RWPE2 (cell line): ENCODE measurements around the gene CDX2.
A peak's percentile ranks its signal among the peaks of the same experiment; 100 is the strongest.

Experiments used
- ATAC-seq: fragments of 200-7000 bp; cut with Tn5 transposase; 3 replicates; pipeline ENCODE4 v1.9.1; 2021; ENCODE audit warnings: low read depth
- DNase-seq: peaks from one replicate; pipeline ENCODE4 v3.0.0-alpha.2; 2020; ENCODE audit warnings: low spot score
- H3K27ac ChIP-seq: fragments of 450-650 bp; 2 replicates; pipeline ENCODE4 v1.5.1; 2017; ENCODE audit warnings: mild to moderate bottlenecking; ENCODE audit not compliant: poor library complexity, severe bottlenecking
- H3K27me3 ChIP-seq: fragments of 250-450 bp; sonication (Bioruptor Pico); 2 replicates; pipeline ENCODE4 v1.5.1; 2021; ENCODE audit warnings: mild to moderate bottlenecking, moderate library complexity; ENCODE audit not compliant: insufficient read depth, poor library complexity, severe bottlenecking
- H3K36me3 ChIP-seq: fragments of 250-450 bp; sonication (Bioruptor Pico); 2 replicates; pipeline ENCODE4 v1.5.1; 2020; ENCODE audit warnings: low read depth, mild to moderate bottlenecking, moderate library complexity
- H3K4me1 ChIP-seq: fragments of 250-450 bp; sonication (Bioruptor Pico); 2 replicates; pipeline ENCODE4 v1.5.1; 2021; ENCODE audit warnings: mild to moderate bottlenecking, moderate library complexity; ENCODE audit not compliant: insufficient read depth, poor library complexity, severe bottlenecking
- H3K4me3 ChIP-seq: fragments of 250-450 bp; sonication (Bioruptor Pico); 2 replicates; pipeline ENCODE4 v1.5.1; 2021; ENCODE audit warnings: mild to moderate bottlenecking, moderate library complexity; ENCODE audit not compliant: severe bottlenecking
- H3K9me3 ChIP-seq: fragments of 250-450 bp; sonication (Bioruptor Pico); 2 replicates; pipeline ENCODE4 v1.5.1; 2021; ENCODE audit warnings: mild to moderate bottlenecking, moderate library complexity; ENCODE audit not compliant: severe bottlenecking
- TF ChIP-seq, protein P1 (sequence below): fragments of 450-650 bp; IDR thresholded peaks from one replicate; pipeline ENCODE4 v1.5.1; 2017; ENCODE audit warnings: mild to moderate bottlenecking, moderate library complexity; ENCODE audit not compliant: poor library complexity, severe bottlenecking

The CDX2 gene

DNA sequence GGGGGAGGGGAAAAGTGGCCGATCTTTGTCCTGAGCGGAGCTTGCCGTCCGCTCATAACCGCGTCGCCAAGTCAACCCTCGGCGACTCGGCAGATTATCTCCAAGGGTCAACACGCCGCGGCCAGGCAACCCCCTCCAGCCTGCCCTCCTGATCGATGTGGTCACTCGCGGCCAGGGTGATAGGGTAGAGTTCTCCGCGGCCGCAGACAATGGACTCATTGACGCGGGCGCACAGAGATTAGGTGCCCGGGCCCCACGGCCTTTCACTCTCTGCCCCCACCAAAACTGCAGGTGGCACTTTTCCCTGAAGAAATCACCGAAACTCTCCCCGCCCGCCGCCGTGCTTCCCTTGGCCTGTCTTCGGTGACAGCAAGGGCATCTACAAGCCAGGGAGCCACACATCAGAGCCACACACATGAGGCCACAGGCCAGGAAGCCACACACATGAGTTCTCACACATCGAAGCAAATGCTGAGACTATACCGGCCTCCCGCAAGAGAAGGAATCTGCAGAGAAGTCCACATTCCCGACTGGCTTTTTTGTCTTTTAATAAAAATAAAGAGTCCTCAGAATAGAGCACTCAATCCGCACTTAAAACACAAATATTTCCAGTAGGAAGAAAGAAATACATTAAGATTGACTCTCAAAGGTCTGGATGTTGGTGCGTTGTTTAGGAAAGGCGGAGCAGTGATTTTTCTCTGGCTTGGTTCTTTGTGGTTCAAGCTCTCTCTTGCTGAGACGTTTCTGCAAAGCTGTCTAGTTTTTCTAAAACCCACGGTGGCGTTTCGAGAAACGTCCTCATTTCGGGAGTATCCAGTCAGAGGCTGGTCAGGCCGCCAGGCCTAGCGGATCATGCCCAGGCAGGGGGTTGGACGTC lies 50.8 kb downstream of the CDX2 start:
- no peaks in the 10 kb centered on the region for H3K36me3 ChIP-seq
- H3K27me3 ChIP-seq: peaks cover 69% of the 10 kb centered on the region
- no peak overlapping the region for H3K27ac ChIP-seq
- DNase-seq (no peak), ATAC-seq (no peak)
- TF ChIP-seq, protein P1, sequence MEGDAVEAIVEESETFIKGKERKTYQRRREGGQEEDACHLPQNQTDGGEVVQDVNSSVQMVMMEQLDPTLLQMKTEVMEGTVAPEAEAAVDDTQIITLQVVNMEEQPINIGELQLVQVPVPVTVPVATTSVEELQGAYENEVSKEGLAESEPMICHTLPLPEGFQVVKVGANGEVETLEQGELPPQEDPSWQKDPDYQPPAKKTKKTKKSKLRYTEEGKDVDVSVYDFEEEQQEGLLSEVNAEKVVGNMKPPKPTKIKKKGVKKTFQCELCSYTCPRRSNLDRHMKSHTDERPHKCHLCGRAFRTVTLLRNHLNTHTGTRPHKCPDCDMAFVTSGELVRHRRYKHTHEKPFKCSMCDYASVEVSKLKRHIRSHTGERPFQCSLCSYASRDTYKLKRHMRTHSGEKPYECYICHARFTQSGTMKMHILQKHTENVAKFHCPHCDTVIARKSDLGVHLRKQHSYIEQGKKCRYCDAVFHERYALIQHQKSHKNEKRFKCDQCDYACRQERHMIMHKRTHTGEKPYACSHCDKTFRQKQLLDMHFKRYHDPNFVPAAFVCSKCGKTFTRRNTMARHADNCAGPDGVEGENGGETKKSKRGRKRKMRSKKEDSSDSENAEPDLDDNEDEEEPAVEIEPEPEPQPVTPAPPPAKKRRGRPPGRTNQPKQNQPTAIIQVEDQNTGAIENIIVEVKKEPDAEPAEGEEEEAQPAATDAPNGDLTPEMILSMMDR: no peak
- no peaks in the 10 kb centered on the region for H3K9me3 ChIP-seq
- H3K4me3 ChIP-seq: no peak overlapping the region
- no peaks in the 10 kb centered on the region for H3K4me1 ChIP-seq

DNA sequence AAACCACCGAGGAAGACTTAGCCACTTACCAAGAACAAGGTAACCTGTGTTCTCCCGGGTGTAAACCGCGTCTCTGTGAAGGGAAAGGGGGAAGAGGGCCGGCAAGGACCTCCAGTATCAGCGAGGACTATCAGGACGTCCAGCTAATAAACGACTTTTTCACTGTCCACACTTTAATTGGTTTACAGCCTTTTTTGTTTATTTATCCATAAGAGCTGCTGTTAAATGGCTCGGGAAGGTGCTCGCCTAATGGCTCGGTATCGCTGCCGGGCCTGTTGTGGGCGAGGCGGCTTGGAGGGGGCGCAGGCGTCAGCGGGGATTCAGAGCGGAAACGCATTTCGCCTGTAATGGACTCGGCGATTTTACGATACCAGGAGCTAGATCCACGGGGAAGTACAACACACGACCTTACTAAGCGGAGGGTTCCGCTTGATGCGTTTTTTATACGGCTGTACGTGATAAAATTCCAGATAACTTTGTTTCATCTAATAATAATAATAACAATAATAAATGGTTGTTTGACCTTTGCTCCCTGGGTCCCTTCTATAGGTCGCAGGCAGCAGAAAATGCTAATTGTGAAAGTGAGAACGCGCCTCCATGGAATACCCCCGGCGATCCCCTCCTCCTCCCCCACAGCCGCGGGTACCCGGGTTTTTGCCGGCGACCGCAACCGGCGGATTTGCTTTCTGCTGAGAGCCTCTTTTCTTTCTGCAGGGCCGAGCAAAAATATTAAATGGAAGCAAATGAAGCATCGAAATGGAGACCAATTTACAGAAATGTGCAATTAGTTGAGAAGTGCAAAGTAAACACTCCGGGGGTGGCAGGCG lies 51.8 kb downstream of the CDX2 start:
- Histone ChIP-seq H3K27me3 (peaks cover 59% of the 10 kb centered on the region), H3K9me3 (no peaks in the 10 kb centered on the region), H3K4me1 (no peaks in the 10 kb centered on the region), H3K27ac (no peak overlapping the region), H3K4me3 (no peak overlapping the region), H3K36me3 (no peaks in the 10 kb centered on the region)
- ATAC-seq (no peak), DNase-seq (no peak)
- TF ChIP-seq, protein P1: no peak

- Histone ChIP-seq H3K4me1 (no peaks in the 10 kb centered on the region), H3K27me3 (peaks cover 41% of the 10 kb centered on the region), H3K36me3 (no peaks in the 10 kb centered on the region), H3K4me3 (no peak overlapping the region), H3K27ac (no peak overlapping the region), H3K9me3 (no peaks in the 10 kb centered on the region)
- no peak for DNase-seq
- ATAC-seq: peak; percentile 67
- TF ChIP-seq, protein P1: no peak
These were observed 53.6 kb downstream of the CDX2 start for GRCh38 chr13:27915301-27916207.

GRCh38 chr13:27913160-27913559 lies 56.0 kb downstream of the CDX2 start:
- DNase-seq: no peak
- Histone ChIP-seq H3K9me3 (no peaks in the 10 kb centered on the region), H3K27me3 (peaks cover 28% of the 10 kb centered on the region), H3K27ac (no peak overlapping the region), H3K4me1 (no peaks in the 10 kb centered on the region), H3K4me3 (no peak overlapping the region), H3K36me3 (no peaks in the 10 kb centered on the region)
- TF ChIP-seq, protein P1: no peak
- peak; percentile 78 for ATAC-seq
